Panc1 (cell line): Measurements from ENCODE around the gene UBTF. TPM values are rescaled to one million over a fixed set of nuclear protein-coding genes. Genes with fewer than 3 reads are reported as not detected.

Source experiments
- ATAC-seq: fragments of 200-7000 bp; cut with Tn5 transposase; 2 replicates; pipeline ENCODE4 v1.9.1; 2020; ENCODE audit warnings: mild to moderate bottlenecking, moderate library complexity
- BruUV-seq: library from RNA; stranded (reverse); fragments of 400-500 nt; replicated peaks from 2 replicates; lab custom pipeline; 2021; lab: Mats Ljungman, UMichigan
- CTCF ChIA-PET: fragments of 300-600 bp; sonication (Branson Sonifier 250); formaldehyde crosslinking; loops from one replicate; lab custom pipeline; 2022; ENCODE audit warnings: antibody characterized with exemption; lab: Charles Lee
- POLR2A ChIA-PET: fragments of 300-600 bp; sonication (Branson Sonifier 250); formaldehyde crosslinking; loops from one replicate; lab custom pipeline; 2022; ENCODE audit warnings: antibody characterized with exemption; lab: Charles Lee
- DNase-seq: peaks from one replicate; pipeline ENCODE4 v3.0.0-alpha.2; 2010; ENCODE audit warnings: low read depth, low spot score
- H3K27ac ChIP-seq: 2 replicates; pipeline ENCODE4 v1.5.1; 2011; ENCODE audit warnings: mild to moderate bottlenecking, low read length, inconsistent platforms
- H3K27me3 ChIP-seq: fragments of 200-500 bp; sonication (Bioruptor generic); 2 replicates; pipeline ENCODE4 v1.6.0; 2014; ENCODE audit warnings: low read length, inconsistent platforms; ENCODE audit not compliant: control insufficient read depth, insufficient read depth
- H3K36me3 ChIP-seq: fragments of 200-500 bp; sonication (Bioruptor generic); 2 replicates; pipeline ENCODE4 v1.5.1; 2014; ENCODE audit warnings: inconsistent platforms, mild to moderate bottlenecking, low read length, moderate library complexity; ENCODE audit not compliant: control insufficient read depth, insufficient read depth
- H3K4me1 ChIP-seq: 2 replicates; pipeline ENCODE4 v1.5.1; 2011; ENCODE audit warnings: inconsistent platforms, mild to moderate bottlenecking, low read length, moderate library complexity; ENCODE audit not compliant: control insufficient read depth, insufficient read depth
- H3K4me3 ChIP-seq, 2 experiments: 2 replicates each; pipeline ENCODE4 v1.5.1; 2011 to 2012; ENCODE audit warnings: low read depth in 2 of 2, low read length in 2 of 2, mild to moderate bottlenecking in 2 of 2, inconsistent platforms in 1 of 2, moderate library complexity in 1 of 2
- H3K9me3 ChIP-seq: fragments of 200-500 bp; sonication (Bioruptor generic); 2 replicates; pipeline ENCODE4 v1.5.1; 2014; ENCODE audit warnings: low read depth, mild to moderate bottlenecking, inconsistent platforms, low read length, moderate library complexity; ENCODE audit not compliant: control insufficient read depth, insufficient read depth
- POLR2AphosphoS5 ChIP-seq: IDR thresholded peaks from 2 replicates; pipeline ENCODE4 v1.6.1; 2012; ENCODE audit warnings: mild to moderate bottlenecking, low read depth, low read length, moderate library complexity
- REST ChIP-seq, 2 experiments: IDR thresholded peaks; 2 replicates each; pipeline ENCODE4 v1.6.1; 2011 to 2012; ENCODE audit warnings: low read depth in 2 of 2, control low read depth in 1 of 2, low read length in 1 of 2, mild to moderate bottlenecking in 1 of 2, moderate library complexity in 1 of 2; ENCODE audit not compliant: insufficient read depth in 1 of 2
- SIN3A ChIP-seq: IDR thresholded peaks from 2 replicates; pipeline ENCODE4 v1.6.1; 2012; ENCODE audit warnings: low read depth, mild to moderate bottlenecking, low read length, moderate library complexity, borderline replicate concordance; ENCODE audit not compliant: insufficient read depth
- TCF7L2 ChIP-seq: IDR thresholded peaks from 2 replicates; pipeline ENCODE4 v1.6.1; 2011; ENCODE audit warnings: mild to moderate bottlenecking, low read depth, low read length, inconsistent platforms
- in situ Hi-C: cut with HindIII; loops from 2 replicates; pipeline ENCODE4 v1.10.0; 2016; ENCODE audit warnings: low sequenced_read_pairs, low pct_unique_long_range_greater_than_20kb
- intact Hi-C: fragments of 100-400 bp; cut with micrococcal nuclease; formaldehyde crosslinking; loops from one replicate; pipeline ENCODE4 v1.10.0; 2022; ENCODE audit not compliant: unreplicated experiment
- total RNA-seq: library from RNA; stranded (reverse); gene quantifications from one replicate; pipeline ENCODE4 v1.2.1, GENCODE V29; 2021; ENCODE audit not compliant: unreplicated experiment
- TF ChIP-seq, protein P1 (sequence below): fragments of 450-650 bp; IDR thresholded peaks from 2 replicates; pipeline ENCODE4 v1.5.1; 2017; ENCODE audit warnings: mild to moderate bottlenecking

UBTF gene
- total RNA-seq, 1 experiment from 2014 or later = 116 TPM

- Histone ChIP-seq H3K27ac (no peak overlapping the region), H3K4me1 (no peaks in the 10 kb centered on the region), H3K4me3 (no peak overlapping the region), H3K36me3 (no peaks in the 10 kb centered on the region), H3K9me3 (no peaks in the 10 kb centered on the region), H3K27me3 (no peaks in the 10 kb centered on the region)
- intact Hi-C loops (no loop called here), in situ Hi-C loops (no loop called here)
- ChIA-PET POLR2A (no interaction called here), CTCF (interaction anchor here (0.6 kb wide), 1 partner anchor 56 kb away, joined by 12 read pairs; the partner anchor contains the start of gene RUNDC3A)
- no TSS peak for BruUV-seq
- no peak for DNase-seq
- no peak for ATAC-seq
- TF ChIP-seq REST (IDR thresholded peaks at IDR 0.05; ENCODE audit: insufficient read depth in 1 of 2, low read depth in 2 of 2, low read length in 1 of 2) (no peak), POLR2AphosphoS5 (no peak), TCF7L2 (no peak), SIN3A (no peak)
- TF ChIP-seq, protein P1, sequence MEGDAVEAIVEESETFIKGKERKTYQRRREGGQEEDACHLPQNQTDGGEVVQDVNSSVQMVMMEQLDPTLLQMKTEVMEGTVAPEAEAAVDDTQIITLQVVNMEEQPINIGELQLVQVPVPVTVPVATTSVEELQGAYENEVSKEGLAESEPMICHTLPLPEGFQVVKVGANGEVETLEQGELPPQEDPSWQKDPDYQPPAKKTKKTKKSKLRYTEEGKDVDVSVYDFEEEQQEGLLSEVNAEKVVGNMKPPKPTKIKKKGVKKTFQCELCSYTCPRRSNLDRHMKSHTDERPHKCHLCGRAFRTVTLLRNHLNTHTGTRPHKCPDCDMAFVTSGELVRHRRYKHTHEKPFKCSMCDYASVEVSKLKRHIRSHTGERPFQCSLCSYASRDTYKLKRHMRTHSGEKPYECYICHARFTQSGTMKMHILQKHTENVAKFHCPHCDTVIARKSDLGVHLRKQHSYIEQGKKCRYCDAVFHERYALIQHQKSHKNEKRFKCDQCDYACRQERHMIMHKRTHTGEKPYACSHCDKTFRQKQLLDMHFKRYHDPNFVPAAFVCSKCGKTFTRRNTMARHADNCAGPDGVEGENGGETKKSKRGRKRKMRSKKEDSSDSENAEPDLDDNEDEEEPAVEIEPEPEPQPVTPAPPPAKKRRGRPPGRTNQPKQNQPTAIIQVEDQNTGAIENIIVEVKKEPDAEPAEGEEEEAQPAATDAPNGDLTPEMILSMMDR = no peak
Observed at GRCh38 chr17:44253006-44253405, 33.5 kb upstream of the UBTF start.

DNA sequence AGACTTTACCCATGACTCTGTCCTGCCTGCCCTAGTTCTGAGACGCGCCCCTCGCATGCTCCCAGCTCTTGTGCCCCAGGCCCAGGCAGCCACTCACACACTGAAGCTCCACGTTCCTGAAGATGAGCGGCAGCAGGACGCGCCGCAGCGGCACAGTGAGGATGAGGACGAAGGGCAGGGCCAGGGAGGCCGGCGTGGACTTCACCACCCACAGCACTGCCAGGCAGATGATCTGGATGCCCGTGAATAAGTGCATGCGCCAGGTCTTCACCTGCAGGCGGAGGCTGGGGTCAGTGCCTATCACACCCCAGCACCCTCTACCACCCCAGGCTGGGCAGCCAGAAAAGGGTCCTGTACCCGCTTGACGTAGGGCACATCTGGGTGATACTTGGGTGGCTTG, 31.6 kb upstream of the UBTF start:
- Histone ChIP-seq H3K27me3 (no peaks in the 10 kb centered on the region), H3K36me3 (no peaks in the 10 kb centered on the region), H3K9me3 (no peaks in the 10 kb centered on the region), H3K4me3 (no peak overlapping the region), H3K4me1 (no peaks in the 10 kb centered on the region), H3K27ac (no peak overlapping the region)
- TF ChIP-seq TCF7L2 = no peak
- TF ChIP-seq SIN3A = no peak
- no peak for TF ChIP-seq POLR2AphosphoS5
- TF ChIP-seq REST (IDR thresholded peaks at IDR 0.05; ENCODE audit: insufficient read depth in 1 of 2, low read depth in 2 of 2, low read length in 1 of 2) = no peak
- TF ChIP-seq, protein P1 = no peak
- ChIA-PET POLR2A (no interaction called here), CTCF (no interaction called here)
- BruUV-seq = no TSS peak
- in situ Hi-C loops (no loop called here), intact Hi-C loops (no loop called here)
- DNase-seq = no peak
- no peak for ATAC-seq
